DND-41 (cell line): Measurements from ENCODE around the gene ETV1.

Experiments
- EZH2 ChIP-seq: IDR thresholded peaks from 3 replicates; pipeline ENCODE4 v1.6.1; 2012; ENCODE audit warnings: borderline replicate concordance, low read depth, mild to moderate bottlenecking, moderate library complexity, low read length, inconsistent platforms; ENCODE audit not compliant: severe bottlenecking
- TF ChIP-seq, protein P1 (sequence below): IDR thresholded peaks from 2 replicates; pipeline ENCODE4 v1.5.1; 2012; ENCODE audit warnings: borderline replicate concordance, low read length, moderate library complexity, mild to moderate bottlenecking; ENCODE audit not compliant: poor library complexity, severe bottlenecking; ENCODE audit errors: extremely low read depth

DNA sequence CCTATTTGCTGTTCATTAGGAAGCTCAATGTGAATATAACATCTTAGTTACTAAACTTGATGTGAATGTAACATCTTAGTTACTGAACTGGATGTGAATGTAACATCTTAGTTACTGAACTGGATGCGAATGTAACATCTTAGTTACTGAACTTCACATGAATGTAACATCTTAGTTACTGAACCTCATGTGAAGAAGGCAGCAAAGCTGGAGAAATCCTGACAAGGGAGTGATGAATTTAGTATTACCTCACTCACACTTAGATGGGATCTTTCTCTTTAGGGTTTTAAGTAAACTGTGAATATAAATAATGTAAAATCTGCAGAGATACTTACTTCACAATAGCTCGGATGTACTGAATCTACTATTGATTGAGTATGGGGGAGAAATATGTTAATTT lies 73.6 kb downstream of the ETV1 start:
- TF ChIP-seq, protein P1, sequence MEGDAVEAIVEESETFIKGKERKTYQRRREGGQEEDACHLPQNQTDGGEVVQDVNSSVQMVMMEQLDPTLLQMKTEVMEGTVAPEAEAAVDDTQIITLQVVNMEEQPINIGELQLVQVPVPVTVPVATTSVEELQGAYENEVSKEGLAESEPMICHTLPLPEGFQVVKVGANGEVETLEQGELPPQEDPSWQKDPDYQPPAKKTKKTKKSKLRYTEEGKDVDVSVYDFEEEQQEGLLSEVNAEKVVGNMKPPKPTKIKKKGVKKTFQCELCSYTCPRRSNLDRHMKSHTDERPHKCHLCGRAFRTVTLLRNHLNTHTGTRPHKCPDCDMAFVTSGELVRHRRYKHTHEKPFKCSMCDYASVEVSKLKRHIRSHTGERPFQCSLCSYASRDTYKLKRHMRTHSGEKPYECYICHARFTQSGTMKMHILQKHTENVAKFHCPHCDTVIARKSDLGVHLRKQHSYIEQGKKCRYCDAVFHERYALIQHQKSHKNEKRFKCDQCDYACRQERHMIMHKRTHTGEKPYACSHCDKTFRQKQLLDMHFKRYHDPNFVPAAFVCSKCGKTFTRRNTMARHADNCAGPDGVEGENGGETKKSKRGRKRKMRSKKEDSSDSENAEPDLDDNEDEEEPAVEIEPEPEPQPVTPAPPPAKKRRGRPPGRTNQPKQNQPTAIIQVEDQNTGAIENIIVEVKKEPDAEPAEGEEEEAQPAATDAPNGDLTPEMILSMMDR, result no peak
- no peak for TF ChIP-seq EZH2
